A549 treated with dexamethasone at 1 μM for 4 hours (cell line): ENCODE results near the gene BLTP3A. TPM values are rescaled to one million over a fixed set of nuclear protein-coding genes. Genes with fewer than 3 reads are reported as not detected.

Experiments
- total RNA-seq: library from RNA; stranded (reverse); fragments of 200-300 nt; extraction: Qiagen RNA extraction; gene quantifications from 5 replicates; pipeline ENCODE4 v1.2.3, GENCODE V29; 2022

Gene BLTP3A, protein sequence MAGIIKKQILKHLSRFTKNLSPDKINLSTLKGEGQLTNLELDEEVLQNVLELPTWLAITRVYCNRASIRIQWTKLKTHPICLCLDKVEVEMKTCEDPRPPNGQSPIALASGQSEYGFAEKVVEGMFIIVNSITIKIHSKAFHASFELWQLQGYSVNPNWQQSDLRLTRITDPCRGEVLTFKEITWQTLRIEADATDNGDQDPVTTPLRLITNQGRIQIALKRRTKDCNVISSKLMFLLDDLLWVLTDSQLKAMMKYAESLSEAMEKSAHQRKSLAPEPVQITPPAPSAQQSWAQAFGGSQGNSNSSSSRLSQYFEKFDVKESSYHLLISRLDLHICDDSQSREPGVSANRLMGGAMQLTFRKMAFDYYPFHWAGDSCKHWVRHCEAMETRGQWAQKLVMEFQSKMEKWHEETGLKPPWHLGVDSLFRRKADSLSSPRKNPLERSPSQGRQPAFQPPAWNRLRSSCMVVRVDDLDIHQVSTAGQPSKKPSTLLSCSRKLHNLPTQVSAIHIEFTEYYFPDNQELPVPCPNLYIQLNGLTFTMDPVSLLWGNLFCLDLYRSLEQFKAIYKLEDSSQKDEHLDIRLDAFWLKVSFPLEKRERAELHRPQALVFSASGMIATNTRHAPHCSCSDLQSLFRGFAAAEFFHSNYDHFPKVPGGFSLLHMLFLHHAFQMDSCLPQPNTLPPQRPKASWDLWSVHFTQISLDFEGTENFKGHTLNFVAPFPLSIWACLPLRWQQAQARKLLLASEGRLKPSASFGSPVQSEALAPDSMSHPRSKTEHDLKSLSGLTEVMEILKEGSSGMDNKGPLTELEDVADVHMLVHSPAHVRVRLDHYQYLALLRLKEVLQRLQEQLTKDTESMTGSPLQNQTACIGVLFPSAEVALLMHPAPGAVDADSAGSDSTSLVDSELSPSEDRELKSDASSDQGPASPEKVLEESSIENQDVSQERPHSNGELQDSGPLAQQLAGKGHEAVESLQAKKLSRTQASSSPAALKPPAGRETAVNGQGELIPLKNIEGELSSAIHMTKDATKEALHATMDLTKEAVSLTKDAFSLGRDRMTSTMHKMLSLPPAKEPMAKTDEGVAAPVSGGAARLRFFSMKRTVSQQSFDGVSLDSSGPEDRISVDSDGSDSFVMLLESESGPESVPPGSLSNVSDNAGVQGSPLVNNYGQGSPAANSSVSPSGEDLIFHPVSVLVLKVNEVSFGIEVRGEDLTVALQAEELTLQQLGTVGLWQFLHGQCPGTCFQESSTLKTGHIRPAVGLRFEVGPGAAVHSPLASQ (N-terminal part only)
- 4.7 to 6.7 TPM (median 5.5 TPM) in 5 replicates for total RNA-seq

DNA sequence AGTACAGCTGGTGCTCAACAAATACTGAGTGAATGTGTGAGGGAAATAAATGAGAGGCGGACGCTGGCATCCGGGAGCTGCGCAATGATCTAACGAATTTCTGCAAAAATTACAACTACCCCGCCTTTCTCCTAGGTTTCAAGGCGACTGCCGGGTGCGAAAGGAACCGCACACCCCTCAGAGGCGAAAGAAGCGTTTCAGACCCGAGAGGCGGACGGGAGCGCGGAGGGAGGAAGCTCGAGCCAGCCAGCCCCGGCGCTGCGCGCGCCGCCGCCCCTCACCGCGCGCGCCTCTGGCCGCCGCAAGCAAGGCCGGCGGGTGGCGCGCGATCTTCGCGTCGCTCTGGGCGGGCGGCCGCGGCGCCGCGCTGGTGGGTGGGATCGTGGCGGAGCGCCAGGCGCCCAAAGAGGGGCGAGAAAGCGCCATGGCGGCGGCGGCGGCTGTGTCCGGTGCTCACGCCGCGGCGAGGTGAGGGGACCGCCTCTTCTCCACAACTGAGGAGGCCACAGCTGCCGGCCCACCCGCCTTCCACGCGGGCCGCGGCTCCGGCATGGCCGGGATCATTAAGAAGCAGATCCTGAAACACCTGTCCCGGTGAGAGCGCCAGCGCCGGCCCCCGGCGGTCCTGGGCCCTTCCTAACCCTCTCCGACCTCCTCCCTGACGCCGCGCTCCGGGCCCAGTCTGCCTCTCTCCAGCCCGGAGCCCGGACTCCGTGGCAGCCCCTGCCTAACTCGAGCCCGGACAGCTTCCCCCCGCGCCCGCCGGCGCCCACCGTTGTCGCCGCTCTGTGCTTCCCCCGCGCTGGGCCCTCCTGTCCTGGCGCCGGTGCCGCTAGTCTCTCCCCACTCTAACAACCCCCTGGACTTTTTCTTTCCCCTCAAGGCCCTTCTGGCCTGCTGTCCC lies at the start of gene BLTP3A:
TSS of gene BLTP3A (plus strand) at position 383 of the 904 bp plus-strand sequence. CDS start at position 551, 168 bp downstream.

Other genes with a start within 250 kb of the BLTP3A start
- 1.1 to 2.5 TPM (median 1.7 TPM) in 5 replicates for gene SPDEF, start 235.8 kb upstream of the BLTP3A start, total RNA-seq
- 31.8 to 36.4 TPM (median 33.9 TPM) in 5 replicates for gene ILRUN, start 95.3 kb upstream of the BLTP3A start, total RNA-seq
- 187 to 217 TPM (median 190 TPM) in 5 replicates for gene SNRPC, start 34.6 kb upstream of the BLTP3A start, total RNA-seq
- 17.1 to 20.2 TPM (median 19.7 TPM) in 5 replicates for gene TAF11, start 96.0 kb downstream of the BLTP3A start, total RNA-seq
- gene ANKS1A, start 97.2 kb downstream of the BLTP3A start, total RNA-seq, result 4.7 to 8.5 TPM (median 7.6 TPM) in 5 replicates